ENCODE results near the gene PFN3.

- no peak for TF ChIP-seq RNF2 (conservative IDR thresholded peaks at IDR 0.05; ENCODE audit: low read depth)
- TF ChIP-seq LRRFIP1 (CRISPR knock-in tag; conservative IDR thresholded peaks at IDR 0.05): no peak
- no peak for TF ChIP-seq ZFX (CRISPR knock-in tag; IDR thresholded peaks at IDR 0.05; ENCODE audit: low read depth)
- TF ChIP-seq GMEB1 (CRISPR knock-in tag; IDR thresholded peaks at IDR 0.05; ENCODE audit: borderline replicate concordance): no peak
- no peak for TF ChIP-seq RELA (CRISPR knock-in tag; IDR thresholded peaks at IDR 0.05)
- TF ChIP-seq KLF16 (CRISPR knock-in tag; IDR thresholded peaks at IDR 0.05): no peak
- TF ChIP-seq FOXP1 (IDR thresholded peaks at IDR 0.05): no peak
- no peak for TF ChIP-seq FOXP1 (CRISPR knock-in tag; IDR thresholded peaks at IDR 0.05)
- TF ChIP-seq POLR2A (IDR thresholded peaks at IDR 0.05; ENCODE audit: insufficient read depth in 1 of 2, low read depth in 2 of 2, low read length in 2 of 2): no peak
- TF ChIP-seq SP2 (CRISPR knock-in tag; IDR thresholded peaks at IDR 0.05): no peak
- no peak for TF ChIP-seq HNF4A (CRISPR knock-in tag; IDR thresholded peaks at IDR 0.05)
Measured at GRCh38 chr5:177438468-177438867, 38.0 kb upstream of the PFN3 start.

All from HepG2 (cell line).